WTC11 (cell line): ENCODE measurements around the gene EBP. TPM values are rescaled to one million over a fixed set of nuclear protein-coding genes. Genes with fewer than 3 reads are reported as not detected.

Experiments used
- ATAC-seq: fragments of 200-7000 bp; cut with Tn5 transposase; 2 replicates; pipeline ENCODE4 v1.10.0; 2021; ENCODE audit warnings: mild to moderate bottlenecking, moderate library complexity
- CTCF ChIA-PET: fragments of 300-600 bp; sonication (Branson Sonifier 250); formaldehyde crosslinking; loops from one replicate; lab custom pipeline; 2021; ENCODE audit warnings: antibody characterized with exemption; lab: Charles Lee
- POLR2A ChIA-PET: fragments of 350-600 bp; sonication (Branson Sonifier 250); formaldehyde crosslinking; loops from one replicate; lab custom pipeline; 2021; ENCODE audit warnings: antibody characterized with exemption; lab: Charles Lee
- DNase-seq: peaks from one replicate; pipeline ENCODE4 v3.0.0; 2021; ENCODE audit warnings: low spot score
- H3K27ac Mint-ChIP-seq: 2 replicates; pipeline ENCODE4 v1.8.0; 2021; ENCODE audit warnings: mixed read lengths
- H3K27me3 Mint-ChIP-seq: 2 replicates; pipeline ENCODE4 v1.8.0; 2021; ENCODE audit warnings: low read depth, mild to moderate bottlenecking, moderate library complexity, mixed read lengths
- H3K36me3 Mint-ChIP-seq: 2 replicates; pipeline ENCODE4 v1.8.0; 2021; ENCODE audit warnings: mixed read lengths
- H3K4me1 Mint-ChIP-seq: 2 replicates; pipeline ENCODE4 v1.8.0; 2022; ENCODE audit warnings: mixed read lengths
- H3K4me3 Mint-ChIP-seq: 2 replicates; pipeline ENCODE4 v1.8.0; 2021; ENCODE audit warnings: mild to moderate bottlenecking, moderate library complexity, mixed read lengths
- H3K9me3 Mint-ChIP-seq: 2 replicates; pipeline ENCODE4 v1.8.0; 2021; ENCODE audit warnings: mixed read lengths
- ATF6 ChIP-seq: sonication (generic); formaldehyde crosslinking; IDR thresholded peaks from 2 replicates; pipeline ENCODE4 v1.8.1; 2023; ENCODE audit warnings: mild to moderate bottlenecking, missing genetic modification reagents
- CTCF ChIP-seq: fragments of 200-600 bp; IDR thresholded peaks from 2 replicates; pipeline ENCODE4 v1.8.0; 2022; ENCODE audit warnings: antibody characterized with exemption
- ESRRA ChIP-seq: sonication (generic); formaldehyde crosslinking; IDR thresholded peaks from 2 replicates; pipeline ENCODE4 v1.8.1; 2022; ENCODE audit warnings: mild to moderate bottlenecking, missing genetic modification reagents, borderline replicate concordance
- FOXP1 ChIP-seq: sonication (generic); formaldehyde crosslinking; IDR thresholded peaks from 2 replicates; pipeline ENCODE4 v1.8.0; 2022; ENCODE audit warnings: missing genetic modification reagents, mild to moderate bottlenecking, moderate library complexity, borderline replicate concordance
- GABPB1 ChIP-seq: sonication (generic); formaldehyde crosslinking; IDR thresholded peaks from 2 replicates; pipeline ENCODE4 v1.8.1; 2023; ENCODE audit warnings: mild to moderate bottlenecking, missing genetic modification reagents
- HMGXB4 ChIP-seq: sonication (generic); formaldehyde crosslinking; IDR thresholded peaks from 2 replicates; pipeline ENCODE4 v1.8.1; 2023; ENCODE audit warnings: mild to moderate bottlenecking, moderate library complexity, missing genetic modification reagents
- JAZF1 ChIP-seq: fragments of 250-450 bp; sonication (Bioruptor Pico); IDR thresholded peaks from 2 replicates; pipeline ENCODE4 v1.9.0; 2021; ENCODE audit warnings: moderate library complexity, mild to moderate bottlenecking, inconsistent platforms
- JUN ChIP-seq: sonication (generic); formaldehyde crosslinking; IDR thresholded peaks from 2 replicates; pipeline ENCODE4 v1.8.0; 2023; ENCODE audit warnings: mild to moderate bottlenecking, missing genetic modification reagents
- MXD4 ChIP-seq: fragments of 250-450 bp; sonication (Bioruptor Pico); IDR thresholded peaks from 2 replicates; pipeline ENCODE4 v1.8.0; 2021; ENCODE audit warnings: mild to moderate bottlenecking, moderate library complexity, borderline replicate concordance
- MYBL2 ChIP-seq: sonication (generic); formaldehyde crosslinking; IDR thresholded peaks from 2 replicates; pipeline ENCODE4 v1.8.1; 2023; ENCODE audit warnings: mild to moderate bottlenecking, moderate library complexity, missing genetic modification reagents
- NR1H2 ChIP-seq: sonication (generic); formaldehyde crosslinking; IDR thresholded peaks from 2 replicates; pipeline ENCODE4 v1.9.0; 2021; ENCODE audit warnings: mild to moderate bottlenecking, moderate library complexity, missing genetic modification reagents
- PRDM15 ChIP-seq: sonication (generic); formaldehyde crosslinking; IDR thresholded peaks from 2 replicates; pipeline ENCODE4 v1.8.0; 2022; ENCODE audit warnings: missing genetic modification reagents
- SOX15 ChIP-seq: fragments of 250-450 bp; sonication (Bioruptor Pico); IDR thresholded peaks from 2 replicates; pipeline ENCODE4 v1.9.0; 2021; ENCODE audit warnings: mild to moderate bottlenecking
- SP1 ChIP-seq: sonication (generic); formaldehyde crosslinking; conservative IDR thresholded peaks from 2 replicates; pipeline ENCODE4 v1.8.1; 2022; ENCODE audit warnings: missing genetic modification reagents
- TCF7 ChIP-seq: sonication (generic); formaldehyde crosslinking; IDR thresholded peaks from 2 replicates; pipeline ENCODE4 v1.8.0; 2022; ENCODE audit warnings: mild to moderate bottlenecking, low read depth, missing genetic modification reagents, moderate library complexity
- USF2 ChIP-seq: sonication (generic); formaldehyde crosslinking; IDR thresholded peaks from 2 replicates; pipeline ENCODE4 v1.8.1; 2023; ENCODE audit warnings: mild to moderate bottlenecking, missing genetic modification reagents, moderate library complexity
- ZBTB21 ChIP-seq: sonication (generic); formaldehyde crosslinking; IDR thresholded peaks from 2 replicates; pipeline ENCODE4 v1.8.1; 2023; ENCODE audit warnings: mild to moderate bottlenecking, missing genetic modification reagents, borderline replicate concordance
- ZNF121 ChIP-seq: sonication (generic); formaldehyde crosslinking; IDR thresholded peaks from 2 replicates; pipeline ENCODE4 v1.8.0; 2023; ENCODE audit warnings: missing genetic modification reagents
- ZNF219 ChIP-seq: sonication (generic); formaldehyde crosslinking; IDR thresholded peaks from 2 replicates; pipeline ENCODE4 v1.8.0; 2023; ENCODE audit warnings: missing genetic modification reagents, mild to moderate bottlenecking, borderline replicate concordance
- ZNF232 ChIP-seq: sonication (generic); formaldehyde crosslinking; IDR thresholded peaks from 2 replicates; pipeline ENCODE4 v1.8.0; 2022; ENCODE audit warnings: mild to moderate bottlenecking, missing genetic modification reagents
- ZNF317 ChIP-seq: sonication (generic); formaldehyde crosslinking; IDR thresholded peaks from 2 replicates; pipeline ENCODE4 v1.8.1; 2023; ENCODE audit warnings: low read depth, mild to moderate bottlenecking, moderate library complexity, missing genetic modification reagents, borderline replicate concordance
- ZNF396 ChIP-seq: fragments of 250-450 bp; sonication (Bioruptor Pico); IDR thresholded peaks from 2 replicates; pipeline ENCODE4 v1.8.0; 2021; ENCODE audit warnings: mild to moderate bottlenecking, moderate library complexity, borderline replicate concordance
- ZNF512 ChIP-seq: sonication (generic); formaldehyde crosslinking; IDR thresholded peaks from 2 replicates; pipeline ENCODE4 v1.8.1; 2022; ENCODE audit warnings: missing genetic modification reagents, borderline replicate concordance
- total RNA-seq: library from RNA; stranded (reverse); gene quantifications from 3 replicates; pipeline ENCODE4 v1.2.3, GENCODE V29; 2021

Gene EBP
- total RNA-seq, 1 experiment from 2014 or later = 129 TPM

- DNase-seq (no peak), ATAC-seq (no peak)
- Mint-ChIP-seq H3K36me3 (peaks cover 12% of the 10 kb centered on the region), H3K27ac (no peak overlapping the region), H3K4me3 (no peak overlapping the region), H3K27me3 (no peaks in the 10 kb centered on the region), H3K9me3 (no peaks in the 10 kb centered on the region), H3K4me1 (no peaks in the 10 kb centered on the region)
- POLR2A ChIA-PET = no interaction called here
- CTCF ChIA-PET = interaction anchor here (0.7 kb wide), 1 partner anchor 439 kb away, joined by 4 read pairs; the partner anchor contains the start of gene KCND1
- no peak for TF ChIP-seq ATF6 (CRISPR knock-in tag)
- TF ChIP-seq PRDM15 = no peak
- no peak for TF ChIP-seq ZNF396 (CRISPR knock-in tag)
- no peak for TF ChIP-seq GABPB1 (CRISPR knock-in tag)
- TF ChIP-seq ZNF232 (CRISPR knock-in tag) = no peak
- TF ChIP-seq FOXP1 (CRISPR knock-in tag) = no peak
- TF ChIP-seq MYBL2 (CRISPR knock-in tag) = no peak
- no peak for TF ChIP-seq USF2 (CRISPR knock-in tag)
- no peak for TF ChIP-seq TCF7
- no peak for TF ChIP-seq ZNF512
- TF ChIP-seq JAZF1 = no peak
- TF ChIP-seq MXD4 (CRISPR knock-in tag) = no peak
- no peak for TF ChIP-seq JUN (CRISPR knock-in tag)
Measured at GRCh38 chrX:48533165-48533564, 11.6 kb downstream of the EBP start.

- DNase-seq = no peak
- Mint-ChIP-seq H3K9me3 (no peaks in the 10 kb centered on the region), H3K4me1 (peaks cover 7% of the 10 kb centered on the region), H3K36me3 (peaks cover 1% of the 10 kb centered on the region), H3K4me3 (peak overlapping the region; percentile 84; the same call in 1 of the 2 replicates), H3K27ac (no peak overlapping the region), H3K27me3 (no peaks in the 10 kb centered on the region)
- no peak for ATAC-seq
- CTCF ChIA-PET = interaction anchor here (0.5 to 0.8 kb wide), 3 partner anchors 45 to 1288 kb away, joined by 3 to 4 read pairs (median 4); no protein-coding TSS in a partner anchor
- POLR2A ChIA-PET = interaction anchor here (0.6 kb wide), 1 partner anchor 18 kb away, joined by 3 read pairs; no protein-coding TSS in a partner anchor
- TF ChIP-seq ZNF219 (CRISPR knock-in tag) (no peak), ZNF317 (CRISPR knock-in tag) (no peak), HMGXB4 (CRISPR knock-in tag) (no peak), CTCF (no peak), ZNF121 (CRISPR knock-in tag) (no peak), SP1 (no peak), NR1H2 (CRISPR knock-in tag) (no peak), ESRRA (CRISPR knock-in tag) (no peak), USF2 (CRISPR knock-in tag) (no peak), ZBTB21 (CRISPR knock-in tag) (no peak), SOX15 (CRISPR knock-in tag) (no peak)
Measured at GRCh38 chrX:48538641-48539344, 17.2 kb downstream of the EBP start.
